NT2/D1 (cell line): Measurements from ENCODE around the gene MRPS30.
A peak's percentile ranks its signal among the peaks of the same experiment; 100 is the strongest.
"Not testable (repeated sequence)": the region's sequence is repeated elsewhere in the genome, so short reads cannot be mapped to it uniquely, and the experiment has no call there.

ENCODE experiments used
- DNase-seq: peaks from one replicate; pipeline ENCODE4 v3.0.0-alpha.2; 2011; ENCODE audit warnings: low read depth, low spot score
- H3K27me3 ChIP-seq: 2 replicates; pipeline ENCODE4 v1.6.0; 2011; ENCODE audit warnings: mild to moderate bottlenecking; ENCODE audit not compliant: insufficient read length, insufficient read depth
- H3K36me3 ChIP-seq: 2 replicates; pipeline ENCODE4 v1.6.1; 2011; ENCODE audit warnings: mild to moderate bottlenecking, low read length, mixed read lengths; ENCODE audit not compliant: insufficient read depth, insufficient read length
- H3K4me1 ChIP-seq: 2 replicates; pipeline ENCODE4 v1.5.1; 2011; ENCODE audit not compliant: insufficient read depth, insufficient read length
- H3K4me3 ChIP-seq: 2 replicates; pipeline ENCODE4 v1.5.1; 2011; ENCODE audit warnings: low read depth; ENCODE audit not compliant: insufficient read length
- H3K9ac ChIP-seq: 2 replicates; pipeline ENCODE4 v1.6.0; 2011; ENCODE audit warnings: low read depth; ENCODE audit not compliant: insufficient read length
- H3K9me3 ChIP-seq: 2 replicates; pipeline ENCODE4 v1.5.1; 2011; ENCODE audit warnings: mild to moderate bottlenecking, low read length; ENCODE audit not compliant: insufficient read depth
- SUZ12 ChIP-seq: IDR thresholded peaks from 2 replicates; pipeline ENCODE4 v1.6.1; 2011; ENCODE audit not compliant: insufficient read length, insufficient read depth; ENCODE audit errors: extremely low read depth
- YY1 ChIP-seq: IDR thresholded peaks from 2 replicates; pipeline ENCODE4 v1.6.1; 2011; ENCODE audit not compliant: insufficient read length, insufficient read depth
- ZNF274 ChIP-seq: IDR thresholded peaks from 2 replicates; pipeline ENCODE4 v1.6.1; 2011; ENCODE audit warnings: mild to moderate bottlenecking, low read depth, low read length

Gene MRPS30

DNA sequence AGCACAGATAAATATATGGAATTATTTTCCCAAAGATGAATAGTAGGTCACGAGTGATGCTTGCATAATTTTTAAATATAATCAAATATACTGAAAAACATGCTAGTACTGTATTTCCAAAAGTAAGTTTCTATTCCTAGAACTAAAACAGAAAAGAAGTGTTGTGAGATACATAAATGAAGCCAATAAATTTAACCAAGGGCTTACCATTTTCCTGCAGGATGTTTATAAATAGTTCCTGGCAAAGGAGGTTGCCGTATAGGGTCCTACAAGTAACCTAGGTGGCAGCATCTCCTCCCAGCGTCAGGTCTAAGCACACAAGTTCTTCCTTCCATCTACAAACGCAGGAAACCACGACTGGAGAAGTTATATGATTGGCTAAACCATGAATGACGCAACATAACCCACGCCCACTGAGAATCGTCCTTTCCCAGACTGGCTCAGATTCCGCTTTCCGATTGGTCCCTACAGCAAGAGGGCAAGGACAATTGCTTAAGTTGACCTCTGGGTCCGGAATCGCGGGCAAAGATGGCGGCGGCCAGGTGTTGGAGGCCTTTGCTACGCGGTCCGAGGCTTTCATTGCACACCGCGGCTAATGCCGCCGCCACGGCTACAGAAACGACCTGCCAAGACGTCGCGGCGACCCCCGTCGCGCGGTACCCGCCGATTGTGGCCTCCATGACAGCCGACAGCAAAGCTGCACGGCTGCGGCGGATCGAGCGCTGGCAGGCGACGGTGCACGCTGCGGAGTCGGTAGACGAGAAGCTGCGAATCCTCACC, at the start of gene MRPS30:
TSS of gene MRPS30 (plus strand) at position 513 of the 780 bp plus-strand sequence. CDS start at position 529, 16 bp downstream.
- DNase-seq: peak; percentile 93
- TF ChIP-seq YY1 (peak; percentile 80), SUZ12 (no peak), ZNF274 (no peak)

DNA sequence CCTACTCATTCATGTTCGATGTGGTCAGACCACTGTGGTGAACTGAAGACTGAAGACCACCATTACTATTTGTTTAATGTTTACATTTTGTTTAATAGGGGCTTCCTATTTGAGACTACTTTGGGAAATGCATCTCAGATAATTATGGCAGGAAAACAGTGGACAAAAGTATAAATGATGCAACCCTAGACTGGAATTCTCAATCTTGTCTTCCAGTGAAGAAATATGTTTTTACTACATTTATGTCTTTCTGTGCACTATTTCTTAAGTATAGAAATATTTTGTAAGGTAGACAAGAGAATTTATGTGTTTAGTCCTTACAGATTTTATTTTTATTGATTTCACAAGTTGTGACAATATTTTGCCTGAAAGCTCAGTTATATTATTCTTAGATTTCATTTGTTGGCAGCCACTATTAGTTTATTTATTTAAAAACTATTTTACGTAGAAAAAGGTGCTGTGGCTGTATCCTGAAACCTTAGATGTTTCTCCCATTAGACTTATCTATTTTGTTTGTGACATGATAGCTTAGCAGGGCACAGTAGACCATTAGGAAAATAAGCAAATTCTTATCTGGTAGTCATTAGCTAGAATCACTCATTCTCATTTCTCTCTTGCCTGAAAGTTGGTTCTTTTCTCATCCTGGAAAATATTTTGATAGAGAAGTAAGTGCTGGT, 39.4 kb upstream of the MRPS30 start:
- H3K27me3 ChIP-seq: no peaks in the 10 kb centered on the region
- H3K9me3 ChIP-seq: no peaks in the 10 kb centered on the region
- no peak overlapping the region for H3K9ac ChIP-seq
- H3K4me1 ChIP-seq: no peaks in the 10 kb centered on the region
- no peak for DNase-seq
- H3K4me3 ChIP-seq: no peak overlapping the region
- H3K36me3 ChIP-seq: no peaks in the 10 kb centered on the region
- no peak for TF ChIP-seq SUZ12

More for the DNA sequence above, at the start of gene MRPS30:
- Histone ChIP-seq H3K36me3 (peaks cover 29% of the 10 kb centered on the region), H3K4me1 (no peaks in the 10 kb centered on the region), H3K9ac (peak within 1 kb of the TSS; percentile 99), H3K27me3 (no peaks in the 10 kb centered on the region), H3K4me3 (peak within 1 kb of the TSS; percentile 96), H3K9me3 (no peaks in the 10 kb centered on the region)

DNA sequence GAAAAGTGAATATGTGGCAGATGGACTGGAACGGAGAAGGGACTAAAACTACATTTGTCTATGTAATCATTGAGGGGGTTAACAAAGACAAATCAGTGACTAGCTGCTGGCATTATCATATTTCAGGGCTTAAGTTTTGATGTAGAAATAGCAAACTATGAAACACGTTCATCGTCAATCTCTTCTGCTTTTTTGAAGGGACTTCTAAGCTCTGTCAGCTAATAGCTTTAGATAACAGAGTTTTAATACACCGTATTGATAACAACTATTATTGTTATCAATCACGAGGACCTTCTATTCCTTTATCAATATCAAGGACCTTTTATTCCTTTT, 38.9 kb upstream of the MRPS30 start:
- no peaks in the 10 kb centered on the region for H3K4me1 ChIP-seq
- H3K4me3 ChIP-seq: no peak overlapping the region
- no peaks in the 10 kb centered on the region for H3K36me3 ChIP-seq
- no peaks in the 10 kb centered on the region for H3K27me3 ChIP-seq
- TF ChIP-seq SUZ12 (no peak), YY1 (no peak), ZNF274 (no peak)
- no peak overlapping the region for H3K9ac ChIP-seq
- H3K9me3 ChIP-seq: no peaks in the 10 kb centered on the region
- DNase-seq: no peak

DNA sequence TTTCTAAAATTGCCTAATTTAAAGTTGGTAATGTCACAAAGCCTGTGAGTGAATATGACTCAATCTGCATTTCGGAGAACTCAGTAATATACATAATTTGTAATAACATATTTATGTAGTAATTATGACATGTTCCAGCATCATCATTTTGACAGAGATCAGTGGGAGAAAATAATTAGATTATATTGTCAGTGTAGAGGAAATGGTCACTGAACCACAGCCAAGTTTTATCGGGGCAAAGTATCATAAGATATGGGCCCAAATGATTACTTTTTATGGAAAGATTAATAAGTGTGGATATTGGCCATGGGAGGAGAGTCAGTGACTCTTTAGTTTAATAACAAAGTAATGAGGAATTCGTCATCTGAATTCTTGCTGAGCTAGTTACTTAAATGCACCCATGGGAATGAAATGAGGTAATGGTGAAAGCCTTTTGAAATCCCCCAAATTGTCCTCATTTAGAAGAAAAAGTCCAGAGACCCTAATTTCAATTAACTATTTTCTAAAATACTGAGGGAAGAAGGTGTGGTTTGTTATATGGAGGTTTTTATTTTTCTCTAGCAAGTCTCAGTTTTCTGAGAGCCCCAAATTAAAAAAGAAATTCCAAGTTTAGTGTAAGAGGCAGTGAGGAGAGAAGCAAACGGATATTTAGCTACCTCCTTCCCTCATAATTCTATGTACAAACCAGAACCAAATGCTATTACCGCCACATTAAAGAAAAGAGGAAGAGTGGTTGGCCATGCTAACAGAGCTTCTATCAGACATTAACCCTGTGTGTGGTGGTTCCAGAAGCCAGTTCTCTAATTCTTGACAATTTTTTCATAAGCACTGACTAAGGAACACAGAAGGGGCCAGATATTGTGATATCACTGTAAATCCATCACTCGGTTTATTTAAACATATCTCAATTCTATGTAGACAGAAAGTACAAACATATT, 37.7 kb upstream of the MRPS30 start:
- no peak overlapping the region for H3K9ac ChIP-seq
- H3K4me1 ChIP-seq: no peaks in the 10 kb centered on the region
- H3K9me3 ChIP-seq: no peaks in the 10 kb centered on the region
- H3K36me3 ChIP-seq: no peaks in the 10 kb centered on the region
- TF ChIP-seq SUZ12: no peak
- TF ChIP-seq ZNF274: no peak
- TF ChIP-seq YY1: no peak
- no peak overlapping the region for H3K4me3 ChIP-seq
- H3K27me3 ChIP-seq: no peaks in the 10 kb centered on the region
- no peak for DNase-seq

DNA sequence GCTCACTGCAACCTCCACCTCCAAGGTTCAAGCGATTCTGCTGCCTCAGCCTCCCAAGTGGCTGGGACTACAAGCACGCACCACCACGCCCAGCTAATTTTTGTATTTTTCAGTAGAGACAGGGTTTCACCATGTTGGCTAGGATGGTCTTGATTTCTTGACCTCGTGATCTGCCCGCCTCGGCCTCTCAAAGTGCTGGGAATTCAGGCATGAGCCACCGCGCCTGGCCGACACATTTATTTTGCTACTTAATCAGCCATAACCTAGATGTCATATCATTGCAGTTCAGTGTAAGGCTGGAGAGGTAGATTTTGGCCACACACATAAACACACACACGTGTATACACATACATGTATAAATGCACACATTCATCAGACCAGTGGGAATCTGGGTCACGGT, 36.4 kb upstream of the MRPS30 start:
- H3K36me3 ChIP-seq, H3K9ac ChIP-seq, H3K4me1 ChIP-seq, H3K27me3 ChIP-seq, DNase-seq, H3K4me3 ChIP-seq, H3K9me3 ChIP-seq: not testable (repeated sequence)

DNA sequence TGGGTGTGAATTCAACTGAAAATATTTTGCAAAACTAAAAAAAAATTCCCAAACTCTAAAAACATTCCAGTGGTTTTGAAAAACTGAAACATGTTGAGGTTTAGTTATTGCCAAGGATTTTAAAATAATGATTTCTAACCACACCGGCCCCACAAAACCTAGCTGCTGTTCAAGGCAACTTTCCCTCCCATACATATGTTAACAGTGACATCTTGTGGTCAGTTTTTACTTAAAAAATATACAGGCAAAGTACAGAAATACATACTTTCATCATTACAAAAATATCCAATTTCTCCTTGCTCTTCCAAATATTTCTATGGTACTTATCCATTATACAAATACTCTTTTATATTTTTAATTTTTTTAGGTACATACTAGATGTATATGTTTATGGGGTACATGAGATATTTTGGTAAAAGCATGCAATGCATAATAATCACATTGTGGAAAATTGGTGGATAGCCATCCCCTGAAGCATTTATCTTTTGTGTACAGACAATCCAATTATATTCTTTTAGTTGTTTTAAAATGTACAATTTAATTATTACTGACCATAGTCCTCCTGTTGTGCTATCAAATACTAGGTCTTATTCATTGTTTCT, 34.4 kb upstream of the MRPS30 start:
- DNase-seq: no peak
- H3K36me3 ChIP-seq: no peaks in the 10 kb centered on the region
- TF ChIP-seq SUZ12 (no peak), ZNF274 (no peak), YY1 (no peak)
- no peak overlapping the region for H3K9ac ChIP-seq
- no peaks in the 10 kb centered on the region for H3K27me3 ChIP-seq
- H3K9me3 ChIP-seq: no peaks in the 10 kb centered on the region
- H3K4me1 ChIP-seq: no peaks in the 10 kb centered on the region
- H3K4me3 ChIP-seq: no peak overlapping the region

DNA sequence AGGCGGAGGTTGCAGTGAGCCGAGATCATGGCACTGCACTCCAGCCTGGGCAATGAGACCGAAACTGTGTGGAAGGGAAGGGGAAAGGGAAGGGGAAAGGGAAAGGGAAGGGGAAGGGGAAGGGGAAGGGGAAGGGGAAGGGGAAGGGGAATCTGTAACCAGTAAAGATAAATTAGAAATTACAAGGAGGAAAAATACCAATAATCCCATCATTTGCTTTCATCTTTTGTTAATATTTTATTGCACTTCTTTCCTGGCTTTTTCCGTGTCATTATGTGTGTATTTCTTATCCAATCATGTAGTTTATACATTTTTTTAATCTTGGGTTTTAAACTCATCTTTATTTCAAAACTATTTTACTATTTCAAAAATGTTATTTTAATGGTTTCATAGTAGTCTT, 29.6 kb upstream of the MRPS30 start:
- Histone ChIP-seq H3K9me3 (no peaks in the 10 kb centered on the region), H3K27me3 (no peaks in the 10 kb centered on the region), H3K9ac (no peak overlapping the region), H3K4me1 (no peaks in the 10 kb centered on the region), H3K4me3 (no peak overlapping the region), H3K36me3 (no peaks in the 10 kb centered on the region)
- TF ChIP-seq YY1 (no peak), SUZ12 (no peak)
- no peak for DNase-seq
